NB4 (cell line): ENCODE measurements around the gene ERGIC1.
A peak's percentile ranks its signal among the peaks of the same experiment; 100 is the strongest.

Experiments
- DNase-seq: peaks from one replicate; pipeline ENCODE4 v3.0.0; 2010; ENCODE audit warnings: low read depth
- H3K4me3 ChIP-seq: one replicate; pipeline ENCODE4 v1.5.1; 2011; ENCODE audit warnings: mild to moderate bottlenecking, low read depth, low read length, moderate library complexity
- CTCF ChIP-seq: IDR thresholded peaks from one replicate; pipeline ENCODE4 v1.5.1; 2012; ENCODE audit warnings: low read depth, low read length
- MAX ChIP-seq: IDR thresholded peaks from 2 replicates; pipeline ENCODE4 v1.6.1; 2011; ENCODE audit warnings: low read depth, low read length
- MYC ChIP-seq: IDR thresholded peaks from 2 replicates; pipeline ENCODE4 v1.6.1; 2011; ENCODE audit warnings: low read depth, low read length
- POLR2A ChIP-seq: IDR thresholded peaks from 2 replicates; pipeline ENCODE4 v1.6.1; 2011; ENCODE audit warnings: mild to moderate bottlenecking; ENCODE audit not compliant: insufficient read length; ENCODE audit errors: extremely low read depth

ERGIC1 gene

GRCh38 chr5:172881691-172882370, 47.8 kb downstream of the ERGIC1 start:
- H3K4me3 ChIP-seq = no peak overlapping the region
- TF ChIP-seq MAX (no peak), MYC (no peak), CTCF (no peak)
- DNase-seq = peak; percentile 43

- no peak overlapping the region for H3K4me3 ChIP-seq
- no peak for TF ChIP-seq MYC
- no peak for TF ChIP-seq POLR2A
- TF ChIP-seq MAX = no peak
- DNase-seq = no peak
These were observed 49.0 kb downstream of the ERGIC1 start for GRCh38 chr5:172883066-172883465.

DNA sequence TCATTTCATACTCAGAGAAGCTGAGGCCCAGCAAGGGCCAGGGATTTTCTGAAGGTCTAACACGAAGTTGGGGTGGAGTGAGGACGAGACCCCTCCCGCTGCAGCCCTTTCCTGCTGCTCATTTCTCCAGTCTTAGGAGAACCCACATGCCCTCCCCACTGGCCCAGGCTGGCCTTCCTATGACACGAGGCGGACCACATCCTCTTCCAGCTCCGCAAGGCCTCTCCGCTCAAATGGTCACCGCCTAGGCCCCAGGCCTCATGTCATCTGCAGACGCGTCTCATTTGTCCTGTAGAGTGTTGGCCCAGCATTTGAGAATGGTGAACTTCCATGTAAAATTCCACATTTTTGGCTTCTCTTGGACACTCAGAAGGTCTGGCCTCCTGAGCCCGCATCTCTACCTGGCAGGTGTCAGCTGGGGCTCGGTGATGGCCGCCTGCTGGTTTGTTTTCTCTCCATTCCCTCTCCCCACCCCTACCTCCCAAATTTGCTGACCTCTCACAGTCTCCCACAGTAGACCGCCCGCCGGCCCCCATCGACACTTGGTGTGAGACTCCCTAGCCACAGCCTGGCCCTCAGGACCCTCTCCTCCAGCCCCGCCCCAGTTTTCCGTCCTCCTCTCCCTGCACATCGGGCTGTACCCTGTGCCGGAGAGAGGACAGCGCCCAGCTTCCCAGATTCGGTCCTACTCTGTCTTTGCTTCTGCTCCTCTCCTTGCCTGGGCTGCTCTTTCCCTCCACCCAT, 51.7 kb downstream of the ERGIC1 start:
- no peak for DNase-seq
- TF ChIP-seq MAX (no peak), CTCF (no peak), MYC (no peak)
- H3K4me3 ChIP-seq = no peak overlapping the region

DNA sequence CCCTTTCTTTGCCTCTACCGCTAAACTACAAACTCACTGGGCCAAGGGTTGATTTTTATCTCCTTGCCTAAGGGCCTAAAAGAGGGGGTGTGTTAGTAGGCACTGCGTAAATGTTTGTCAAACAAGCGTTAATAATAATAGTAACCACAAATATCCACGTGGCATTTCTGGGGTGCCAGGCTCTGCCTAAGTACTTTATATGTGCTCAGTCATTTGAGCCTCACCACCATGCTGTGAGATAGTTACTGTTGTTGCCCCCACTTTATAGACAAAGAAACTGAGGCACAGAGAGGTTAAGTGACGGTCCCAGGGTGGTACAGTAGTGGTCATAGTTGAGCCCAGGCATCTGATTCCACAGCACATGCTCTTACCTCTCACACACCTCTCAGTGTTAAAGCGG, 52.4 kb downstream of the ERGIC1 start:
- no peak overlapping the region for H3K4me3 ChIP-seq
- TF ChIP-seq MYC (no peak), CTCF (no peak), POLR2A (no peak), MAX (no peak)
- no peak for DNase-seq

GRCh38 chr5:172886974-172887501, 53.0 kb downstream of the ERGIC1 start:
- TF ChIP-seq CTCF = no peak
- TF ChIP-seq MYC = peak; percentile 38; the same call in 1 of the 2 replicates
- peak; percentile 50; the same call in 1 of the 2 replicates for TF ChIP-seq MAX
- TF ChIP-seq POLR2A = no peak
- DNase-seq = peak; percentile 94
- H3K4me3 ChIP-seq = no peak overlapping the region

DNA sequence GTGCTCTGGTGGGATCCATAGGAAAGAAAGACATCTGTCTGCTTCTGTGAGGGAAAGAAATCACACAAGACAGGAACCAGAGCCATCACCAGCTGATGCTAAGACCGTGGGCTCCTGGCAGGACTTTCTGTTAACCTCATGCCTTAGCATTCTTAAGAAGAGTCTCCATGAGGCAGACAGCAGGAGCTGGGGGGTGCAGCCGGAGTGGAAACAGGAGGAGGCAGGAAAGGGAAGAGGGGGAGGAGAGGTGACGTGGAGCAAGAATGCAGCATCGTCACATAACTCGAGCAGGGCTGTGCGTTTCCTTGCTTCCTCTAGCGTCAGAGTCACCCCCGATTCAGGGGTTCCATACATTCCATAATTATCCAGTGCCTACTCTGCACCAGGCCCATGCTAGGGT, 53.6 kb downstream of the ERGIC1 start:
- H3K4me3 ChIP-seq = no peak overlapping the region
- no peak for DNase-seq
- TF ChIP-seq POLR2A (no peak), MAX (no peak), CTCF (no peak), MYC (no peak)
